Measurements from ENCODE around the gene RNF212. TPM values are rescaled to one million over a fixed set of nuclear protein-coding genes. Genes with fewer than 3 reads are reported as not detected.
A peak's percentile ranks its signal among the peaks of the same experiment; 100 is the strongest.
"Not testable (repeated sequence)": the region's sequence is repeated elsewhere in the genome, so short reads cannot be mapped to it uniquely, and the experiment has no call there.

The RNF212 gene
- total and polyA plus RNA-seq, 2 of the 13 experiments (the other 11 are each of a cell fraction or from before 2014, with no cell fraction given), result not detected

GRCh38 chr4:1055721-1056590 lies 57.4 kb downstream of the RNF212 start:
- Histone ChIP-seq H2AFZ (ENCODE audit: low read length) (no peak overlapping the region), H3K36me3 (replicated peaks in 1 of 2; ENCODE audit: control insufficient read depth in 1 of 2, insufficient read depth in 2 of 2, low read length in 2 of 2) (no peaks in the 10 kb centered on the region), H3K27ac (ENCODE audit: extremely low read length, insufficient read depth, low read length) (no peak overlapping the region), H3K27me3 (ENCODE audit: control insufficient read depth in 1 of 2, insufficient read depth in 2 of 2, low read length in 2 of 2) (peaks cover 23 to 80% of the 10 kb centered on the region in 2 experiments), H3K79me2 (ENCODE audit: insufficient read depth, low read length) (no peaks in the 10 kb centered on the region), H3K9ac (ENCODE audit: insufficient read depth, low read depth, low read length) (no peak overlapping the region), H3K4me3 (replicated peaks in 1 of 3; ENCODE audit: insufficient read depth in 1 of 3, low read depth in 2 of 3, low read length in 3 of 3) (no peak overlapping the region; a peak in 1 of 6 replicates), H4K20me1 (ENCODE audit: insufficient read depth, low read length) (no peaks in the 10 kb centered on the region), H3K4me2 (ENCODE audit: low read depth, low read length) (no peak overlapping the region), H3K9me3 (ENCODE audit: low read length) (no peaks in the 10 kb centered on the region), H3K4me1 (ENCODE audit: insufficient read depth, low read length) (peaks cover 26% of the 10 kb centered on the region)
- intact Hi-C loops (cut with micrococcal nuclease; ENCODE audit: unreplicated experiment) (no loop called here), in situ Hi-C loops (cut with HindIII; ENCODE audit: extremely low pct_ligation_motif_present, low pct_unique_long_range_greater_than_20kb) (no loop called here)
- ChIA-PET CTCF (ENCODE audit: low intra/inter-chr PET ratio, low total read pairs) (no interaction called here), POLR2A (no interaction called here)
- no peak; the same call in 1 of the 3 replicates for ATAC-seq
- BruUV-seq (replicated peaks), result no TSS peak
- TF ChIP-seq EZH2 (conservative IDR thresholded peaks at IDR 0.05; ENCODE audit: low read depth, low read length), result peak; percentile 30; the same call in 1 of the 2 replicates
- no peak for TF ChIP-seq ZNF687 (CRISPR knock-in tag; IDR thresholded peaks at IDR 0.05)
- TF ChIP-seq CBX5 (CRISPR knock-in tag; IDR thresholded peaks at IDR 0.05; ENCODE audit: borderline replicate concordance), result no peak
- TF ChIP-seq KLF11 (CRISPR knock-in tag; IDR thresholded peaks at IDR 0.05), result no peak
- TF ChIP-seq ZNF883 (CRISPR knock-in tag; IDR thresholded peaks at IDR 0.05; ENCODE audit: not compliant biosample characterization), result no peak
- TF ChIP-seq ZFY (CRISPR knock-in tag; IDR thresholded peaks at IDR 0.05), result no peak
- TF ChIP-seq NRL (CRISPR knock-in tag; IDR thresholded peaks at IDR 0.05; ENCODE audit: borderline replicate concordance), result no peak
- TF ChIP-seq HNRNPLL (IDR thresholded peaks at IDR 0.05; ENCODE audit: low read depth, low read length, poor library complexity, severe bottlenecking), result peak; percentile 75
- TF ChIP-seq REPIN1 (CRISPR knock-in tag; IDR thresholded peaks at IDR 0.05; ENCODE audit: borderline replicate concordance, low read depth), result no peak
- TF ChIP-seq ZNF580 (CRISPR knock-in tag; IDR thresholded peaks at IDR 0.05; ENCODE audit: borderline replicate concordance, low read depth), result no peak
- no peak for TF ChIP-seq RCOR2 (CRISPR knock-in tag; IDR thresholded peaks at IDR 0.05)
- no peak for TF ChIP-seq NFKBIZ (CRISPR knock-in tag; IDR thresholded peaks at IDR 0.05)
- TF ChIP-seq ZNF724P (CRISPR knock-in tag; IDR thresholded peaks at IDR 0.05; ENCODE audit: borderline replicate concordance), result no peak
- TF ChIP-seq ZNF562 (CRISPR knock-in tag; IDR thresholded peaks at IDR 0.05; ENCODE audit: borderline replicate concordance), result no peak
- no peak for TF ChIP-seq NFE2L2 (IDR thresholded peaks at IDR 0.05; ENCODE audit: low read length)
- DNase-seq (ENCODE audit: low spot score), result no peak
- no peak for FAIRE-seq
- WGBS (ENCODE audit: low lambda C conversion rate), result 33% methylated on average over 17 of the region's 34 CpGs

GRCh38 chr4:1055243-1055701 lies 58.1 kb downstream of the RNF212 start:
- Histone ChIP-seq H3K27me3 (ENCODE audit: control insufficient read depth in 1 of 2, insufficient read depth in 2 of 2, low read length in 2 of 2) (peaks cover 26 to 80% of the 10 kb centered on the region in 2 experiments), H3K4me1 (ENCODE audit: insufficient read depth, low read length) (peaks cover 26% of the 10 kb centered on the region)
- H3K27ac ChIP-seq (ENCODE audit: extremely low read length, insufficient read depth, low read length); H3K4me3 ChIP-seq (replicated peaks in 1 of 3; ENCODE audit: insufficient read depth in 1 of 3, low read depth in 2 of 3, low read length in 3 of 3); H3K9ac ChIP-seq (ENCODE audit: insufficient read depth, low read depth, low read length); H3K4me2 ChIP-seq (ENCODE audit: low read depth, low read length); ATAC-seq; CTCF ChIA-PET (ENCODE audit: low intra/inter-chr PET ratio, low total read pairs); H4K20me1 ChIP-seq (ENCODE audit: insufficient read depth, low read length); H2AFZ ChIP-seq (ENCODE audit: low read length); DNase-seq (ENCODE audit: low spot score); in situ Hi-C loops (cut with HindIII; ENCODE audit: extremely low pct_ligation_motif_present, low pct_unique_long_range_greater_than_20kb); H3K9me3 ChIP-seq (ENCODE audit: low read length); H3K36me3 ChIP-seq (replicated peaks in 1 of 2; ENCODE audit: control insufficient read depth in 1 of 2, insufficient read depth in 2 of 2, low read length in 2 of 2); H3K79me2 ChIP-seq (ENCODE audit: insufficient read depth, low read length); intact Hi-C loops (cut with micrococcal nuclease; ENCODE audit: unreplicated experiment); POLR2A ChIA-PET; BruUV-seq (replicated peaks); FAIRE-seq: not testable (repeated sequence)
- WGBS (ENCODE audit: low lambda C conversion rate), result 0% methylated on average over 6 of the region's 13 CpGs

All from HepG2 (cell line).